MM.1S (cell line): Measurements from ENCODE around the gene PAQR5.

ENCODE experiments used
- CTCF ChIP-seq: fragments of 300-600 bp; sonication (generic); IDR thresholded peaks from 2 replicates; pipeline ENCODE4 v1.5.1; 2016; ENCODE audit warnings: antibody characterized with exemption, low read length, mixed read lengths
- EZH2 ChIP-seq: fragments of 300-600 bp; sonication (generic); optimal IDR thresholded peaks from 2 replicates; pipeline ENCODE3; 2017; ENCODE audit warnings: low read depth, mild to moderate bottlenecking, antibody characterized with exemption, low read length, mixed read lengths
- EZH2phosphoT487 ChIP-seq: fragments of 300-600 bp; sonication (generic); IDR thresholded peaks from 2 replicates; pipeline ENCODE4 v1.6.1; 2018; ENCODE audit warnings: antibody characterized with exemption, low read length

- TF ChIP-seq CTCF (no peak), EZH2 (no peak), EZH2phosphoT487 (no peak)
Observed at GRCh38 chr15:69293741-69294615, 4.7 kb upstream of the PAQR5 start.
